ENCODE data around the gene CA11.

- no peak for TF ChIP-seq CTCF (IDR thresholded peaks at IDR 0.05)
- no peak for TF ChIP-seq POLR2A (IDR thresholded peaks at IDR 0.05)
Observed at GRCh38 chr19:48595171-48595570, 50.8 kb downstream of the CA11 start.
